ENCODE measurements around the gene ZNF474.

DNA sequence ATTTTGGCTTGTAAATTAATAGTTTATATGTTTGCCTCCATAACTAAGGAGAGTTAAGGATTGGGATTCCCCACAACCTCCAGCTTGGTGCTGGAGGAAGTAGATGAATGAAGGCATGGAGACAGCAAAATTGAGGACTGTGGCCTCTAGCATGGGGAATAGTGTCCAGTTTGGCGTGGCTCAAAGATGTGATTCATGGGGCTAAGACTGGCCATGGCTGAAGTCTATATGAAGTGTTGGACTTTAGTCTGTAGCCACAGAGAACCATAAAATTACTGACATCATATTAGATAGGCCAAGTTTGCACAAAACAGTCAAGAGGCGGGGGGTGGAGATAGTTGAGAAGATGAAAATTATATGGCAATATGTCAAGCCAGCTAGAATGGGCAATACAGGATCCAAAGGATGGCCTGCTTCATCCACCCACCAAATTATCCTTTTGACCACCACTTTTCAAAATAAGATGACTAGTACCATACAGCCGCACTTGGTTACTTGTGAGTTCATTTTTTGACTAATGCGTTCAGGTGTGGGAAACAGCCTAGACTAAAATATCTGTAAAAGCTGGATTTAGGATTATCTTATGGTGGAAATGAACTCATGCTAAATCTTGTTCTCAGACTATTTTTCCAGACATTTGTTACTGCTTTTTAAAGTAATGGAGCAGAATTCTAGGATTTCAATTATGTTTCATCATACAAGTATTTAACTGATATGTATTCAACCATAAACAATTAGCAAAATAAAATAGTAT, 40.2 kb downstream of the ZNF474 start:
- TF ChIP-seq, protein P1, sequence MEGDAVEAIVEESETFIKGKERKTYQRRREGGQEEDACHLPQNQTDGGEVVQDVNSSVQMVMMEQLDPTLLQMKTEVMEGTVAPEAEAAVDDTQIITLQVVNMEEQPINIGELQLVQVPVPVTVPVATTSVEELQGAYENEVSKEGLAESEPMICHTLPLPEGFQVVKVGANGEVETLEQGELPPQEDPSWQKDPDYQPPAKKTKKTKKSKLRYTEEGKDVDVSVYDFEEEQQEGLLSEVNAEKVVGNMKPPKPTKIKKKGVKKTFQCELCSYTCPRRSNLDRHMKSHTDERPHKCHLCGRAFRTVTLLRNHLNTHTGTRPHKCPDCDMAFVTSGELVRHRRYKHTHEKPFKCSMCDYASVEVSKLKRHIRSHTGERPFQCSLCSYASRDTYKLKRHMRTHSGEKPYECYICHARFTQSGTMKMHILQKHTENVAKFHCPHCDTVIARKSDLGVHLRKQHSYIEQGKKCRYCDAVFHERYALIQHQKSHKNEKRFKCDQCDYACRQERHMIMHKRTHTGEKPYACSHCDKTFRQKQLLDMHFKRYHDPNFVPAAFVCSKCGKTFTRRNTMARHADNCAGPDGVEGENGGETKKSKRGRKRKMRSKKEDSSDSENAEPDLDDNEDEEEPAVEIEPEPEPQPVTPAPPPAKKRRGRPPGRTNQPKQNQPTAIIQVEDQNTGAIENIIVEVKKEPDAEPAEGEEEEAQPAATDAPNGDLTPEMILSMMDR (IDR thresholded peaks at IDR 0.05; ENCODE audit: insufficient read depth, low read depth, low read length) = no peak
- TF ChIP-seq EZH2 (IDR thresholded peaks at IDR 0.05; ENCODE audit: insufficient read depth, low read length) = no peak

Measured in astrocyte (in vitro differentiated cells and primary cell).